Neuronal stem cell (in vitro differentiated cells): Measurements from ENCODE around the gene ALG9.

Source experiments
- DNase-seq: peaks from one replicate; pipeline ENCODE4 v3.0.0-alpha.2; 2013; ENCODE audit warnings: low spot score
- H2AFZ ChIP-seq: one replicate; pipeline ENCODE4 v1.6.1; 2013; ENCODE audit warnings: mild to moderate bottlenecking, low read length, inconsistent platforms
- H2AK5ac ChIP-seq: 2 replicates; pipeline ENCODE4 v1.6.1; 2013; ENCODE audit warnings: low read depth, mild to moderate bottlenecking, inconsistent platforms, low read length, moderate library complexity, mixed read lengths
- H2BK120ac ChIP-seq: 2 replicates; pipeline ENCODE4 v1.6.1; 2013; ENCODE audit warnings: low read depth, mild to moderate bottlenecking, inconsistent platforms, low read length, moderate library complexity, mixed read lengths
- H2BK12ac ChIP-seq: one replicate; pipeline ENCODE4 v1.6.1; 2013; ENCODE audit warnings: low read length, inconsistent platforms
- H2BK15ac ChIP-seq: 2 replicates; pipeline ENCODE4 v1.6.1; 2013; ENCODE audit warnings: mild to moderate bottlenecking, low read length, inconsistent platforms, mixed read lengths
- H2BK5ac ChIP-seq: one replicate; pipeline ENCODE4 v1.6.1; 2013; ENCODE audit warnings: inconsistent platforms, mild to moderate bottlenecking, low read length, moderate library complexity
- H3K14ac ChIP-seq: one replicate; pipeline ENCODE4 v1.6.1; 2013; ENCODE audit warnings: low read length, inconsistent platforms
- H3K18ac ChIP-seq: 2 replicates; pipeline ENCODE4 v1.6.1; 2013; ENCODE audit warnings: low read length, inconsistent platforms
- H3K23ac ChIP-seq: 2 replicates; pipeline ENCODE4 v1.6.1; 2013; ENCODE audit warnings: low read depth, mild to moderate bottlenecking, mixed read lengths, low read length, inconsistent platforms; ENCODE audit not compliant: poor library complexity
- H3K27ac ChIP-seq: replicated peaks from 3 replicates; pipeline ENCODE4 v1.5.1; 2013; ENCODE audit warnings: low read length, inconsistent platforms
- H3K27me3 ChIP-seq, 3 experiments: 2 replicates each; pipeline ENCODE4 v1.6.1; 2013; ENCODE audit warnings: low read length in 3 of 3, mild to moderate bottlenecking in 2 of 3, inconsistent platforms in 1 of 3, low read depth in 1 of 3, mixed read lengths in 1 of 3, moderate library complexity in 1 of 3; ENCODE audit not compliant: control insufficient read depth in 3 of 3, insufficient read depth in 3 of 3
- H3K36me3 ChIP-seq, 2 donors: replicated peaks in 1 of 2; 2 replicates each; pipeline ENCODE4 v1.6.1; 2013; ENCODE audit warnings: low read length in 2 of 2; ENCODE audit not compliant: control insufficient read depth in 2 of 2, insufficient read depth in 2 of 2
- H3K4ac ChIP-seq: 2 replicates; pipeline ENCODE4 v1.6.1; 2013; ENCODE audit warnings: inconsistent platforms, mild to moderate bottlenecking, low read length, moderate library complexity
- H3K4me1 ChIP-seq, 2 donors: 1 replicate in 1 of 2; 2 replicates in 1 of 2; pipeline ENCODE4 v1.6.1; 2013; ENCODE audit warnings: low read length in 2 of 2, low read depth in 1 of 2; ENCODE audit not compliant: control insufficient read depth in 2 of 2, insufficient read depth in 1 of 2
- H3K4me2 ChIP-seq: one replicate; pipeline ENCODE4 v1.6.1; 2013; ENCODE audit warnings: mild to moderate bottlenecking, low read length, inconsistent platforms; ENCODE audit not compliant: insufficient read depth, poor library complexity, severe bottlenecking
- H3K4me3 ChIP-seq, 2 donors: 2 replicates each; pipeline ENCODE4 v1.5.1; 2013; ENCODE audit warnings: low read length in 2 of 2, mild to moderate bottlenecking in 2 of 2, inconsistent platforms in 1 of 2, moderate library complexity in 1 of 2
- H3K79me1 ChIP-seq: one replicate; pipeline ENCODE4 v1.6.1; 2013; ENCODE audit warnings: low read depth, mild to moderate bottlenecking, inconsistent platforms, low read length, moderate library complexity
- H3K9ac ChIP-seq: one replicate; pipeline ENCODE4 v1.6.1; 2013; ENCODE audit warnings: mild to moderate bottlenecking, low read depth, low read length, inconsistent platforms; ENCODE audit not compliant: poor library complexity
- H3K9me3 ChIP-seq, 2 donors: replicated peaks in 1 of 2; 2 replicates each; pipeline versions ENCODE3 to v1.6.1; 2013; ENCODE audit warnings: low read length in 2 of 2, mild to moderate bottlenecking in 2 of 2, inconsistent platforms in 1 of 2, low read depth in 1 of 2, mixed read lengths in 1 of 2, moderate library complexity in 1 of 2; ENCODE audit not compliant: control insufficient read depth in 2 of 2, insufficient read depth in 1 of 2
- H4K8ac ChIP-seq: one replicate; pipeline ENCODE4 v1.6.1; 2013; ENCODE audit warnings: low read depth, mild to moderate bottlenecking, inconsistent platforms, low read length, moderate library complexity
- H4K91ac ChIP-seq: one replicate; pipeline ENCODE4 v1.6.1; 2013; ENCODE audit warnings: low read length, low read depth, mild to moderate bottlenecking, inconsistent platforms; ENCODE audit not compliant: poor library complexity
- WGBS, 2 donors: extraction: QIAGEN DNeasy Blood & Tissue Kit; methylation state at CpG; one replicate each; pipeline ENCODE4 v1.1.7; 2013; ENCODE audit warnings: missing lambda C conversion rate in 2 of 2, mixed read lengths in 1 of 2; ENCODE audit not compliant: insufficient read length in 2 of 2, insufficient replicate concordance in 1 of 2; ENCODE audit errors: extremely low coverage in 2 of 2; 5-methylcytosine and 5-hydroxymethylcytosine counted together

The ALG9 gene

GRCh38 chr11:111871693-111872161 lies 346 bp upstream of the ALG9 start:
- no peak overlapping the region for H3K9ac ChIP-seq
- no peak overlapping the region for H4K91ac ChIP-seq
- DNase-seq: no peak
- H3K23ac ChIP-seq: no peak overlapping the region
- no peak overlapping the region for H4K8ac ChIP-seq
- no peak overlapping the region for H2AK5ac ChIP-seq
- H3K9me3 ChIP-seq: no peaks in the 10 kb centered on the region
- no peaks in the 10 kb centered on the region for H3K27me3 ChIP-seq
- H2BK15ac ChIP-seq: no peak overlapping the region
- no CpG with 5 or more reads among the region's 5 CpGs for WGBS, 2 donors
- no peak overlapping the region for H3K4me2 ChIP-seq
- H2BK12ac ChIP-seq: no peak overlapping the region
- no peak overlapping the region for H2BK120ac ChIP-seq
- peaks cover 4 to 33% of the 10 kb centered on the region in 2 donors for H3K36me3 ChIP-seq
- no peak overlapping the region for H3K27ac ChIP-seq
- no peaks in the 10 kb centered on the region for H3K79me1 ChIP-seq
- no peak overlapping the region for H3K18ac ChIP-seq
- H3K4ac ChIP-seq: no peak overlapping the region
- H3K4me1 ChIP-seq: no peaks in the 10 kb centered on the region
- H3K4me3 ChIP-seq: peak overlapping the region in 1 of 2 donors; percentile 82
- peak overlapping the region; percentile 100 for H2AFZ ChIP-seq
- H3K14ac ChIP-seq: no peak overlapping the region
- no peak overlapping the region for H2BK5ac ChIP-seq

- H3K4me1 ChIP-seq: no peaks in the 10 kb centered on the region
- no peak for DNase-seq
- H2BK12ac ChIP-seq: no peak overlapping the region
- H4K8ac ChIP-seq: no peak overlapping the region
- no peaks in the 10 kb centered on the region for H3K27me3 ChIP-seq
- no peaks in the 10 kb centered on the region for H3K9me3 ChIP-seq
- H3K14ac ChIP-seq: no peak overlapping the region
- H2BK15ac ChIP-seq: no peak overlapping the region
- peak overlapping the region; percentile 100 for H2AFZ ChIP-seq
- no peak overlapping the region for H3K18ac ChIP-seq
- no peak overlapping the region for H3K4ac ChIP-seq
- H2BK120ac ChIP-seq: no peak overlapping the region
- peaks cover 7 to 43% of the 10 kb centered on the region in 2 donors for H3K36me3 ChIP-seq
- H3K4me2 ChIP-seq: peak overlapping the region; percentile 41
- H2BK5ac ChIP-seq: no peak overlapping the region
- H2AK5ac ChIP-seq: no peak overlapping the region
- no peaks in the 10 kb centered on the region for H3K79me1 ChIP-seq
- H3K4me3 ChIP-seq: peak overlapping the region; percentile 82 to 88
- H4K91ac ChIP-seq: no peak overlapping the region
- H3K9ac ChIP-seq: peak overlapping the region; percentile 87
- H3K27ac ChIP-seq: no peak overlapping the region
- H3K23ac ChIP-seq: no peak overlapping the region
Observed at GRCh38 chr11:111870522-111870885, 877 bp downstream of the ALG9 start.

- Histone ChIP-seq H3K9me3 (no peaks in the 10 kb centered on the region), H2AK5ac (no peak overlapping the region), H3K23ac (no peak overlapping the region), H3K27ac (no peak overlapping the region), H3K4ac (no peak overlapping the region), H3K36me3 (peaks cover 7 to 43% of the 10 kb centered on the region in 2 donors), H2BK5ac (no peak overlapping the region), H4K91ac (no peak overlapping the region), H2AFZ (no peak overlapping the region), H2BK15ac (no peak overlapping the region), H3K4me1 (no peaks in the 10 kb centered on the region), H4K8ac (no peak overlapping the region), H3K27me3 (no peaks in the 10 kb centered on the region), H3K14ac (no peak overlapping the region), H2BK12ac (no peak overlapping the region), H3K18ac (no peak overlapping the region), H3K4me3 (peak overlapping the region in 1 of 2 donors; percentile 82), H3K9ac (no peak overlapping the region), H3K79me1 (no peaks in the 10 kb centered on the region), H2BK120ac (no peak overlapping the region), H3K4me2 (no peak overlapping the region)
- no peak for DNase-seq
- WGBS, 2 donors: no CpG with 5 or more reads among the region's 1 CpG
Observed at GRCh38 chr11:111870113-111870512, 1.3 kb downstream of the ALG9 start.

- Histone ChIP-seq H3K79me1 (no peaks in the 10 kb centered on the region), H3K27ac (no peak overlapping the region), H4K8ac (no peak overlapping the region), H3K23ac (no peak overlapping the region), H2BK5ac (no peak overlapping the region), H3K14ac (no peak overlapping the region), H3K4me2 (no peak overlapping the region), H2BK120ac (no peak overlapping the region), H3K27me3 (no peaks in the 10 kb centered on the region), H3K9me3 (no peaks in the 10 kb centered on the region), H3K4ac (no peak overlapping the region), H2AFZ (no peak overlapping the region), H3K4me1 (no peaks in the 10 kb centered on the region), H2BK15ac (no peak overlapping the region), H3K36me3 (peaks cover 8 to 88% of the 10 kb centered on the region in 2 donors), H3K9ac (no peak overlapping the region), H2AK5ac (no peak overlapping the region), H2BK12ac (no peak overlapping the region), H3K18ac (no peak overlapping the region), H3K4me3 (no peak overlapping the region), H4K91ac (no peak overlapping the region)
- DNase-seq: no peak
- no CpG with 5 or more reads among the region's 3 CpGs for WGBS, 2 donors
Observed at GRCh38 chr11:111860257-111860656, 11.1 kb downstream of the ALG9 start.
